H9 (cell line): ENCODE data around the gene BCL2L2. TPM values are rescaled to one million over a fixed set of nuclear protein-coding genes. Genes with fewer than 3 reads are reported as not detected.
"Not testable (repeated sequence)": the region's sequence is repeated elsewhere in the genome, so short reads cannot be mapped to it uniquely, and the experiment has no call there.

Source experiments
- DNase-seq: peaks from one replicate; pipeline ENCODE4 v3.0.0-alpha.2; 2017
- H2AFZ ChIP-seq: one replicate; pipeline ENCODE4 v1.6.1; 2013; ENCODE audit warnings: mild to moderate bottlenecking, low read length, control low read depth, moderate library complexity
- H2AK5ac ChIP-seq: 2 replicates; pipeline ENCODE4 v1.6.1; 2013; ENCODE audit warnings: low read length, control low read depth, mixed read lengths; ENCODE audit not compliant: insufficient read length
- H2BK120ac ChIP-seq: one replicate; pipeline ENCODE4 v1.6.1; 2013; ENCODE audit warnings: low read depth, mild to moderate bottlenecking, low read length, control low read depth, inconsistent platforms; ENCODE audit not compliant: poor library complexity, severe bottlenecking
- H2BK12ac ChIP-seq: 2 replicates; pipeline ENCODE4 v1.6.1; 2013; ENCODE audit warnings: low read length, control low read depth, mixed read lengths, low read depth; ENCODE audit not compliant: insufficient read length
- H2BK15ac ChIP-seq: 2 replicates; pipeline ENCODE4 v1.6.1; 2013; ENCODE audit warnings: low read depth, low read length, control low read depth
- H2BK20ac ChIP-seq: one replicate; pipeline ENCODE4 v1.6.1; 2013; ENCODE audit warnings: low read depth, mild to moderate bottlenecking, low read length, control low read depth, inconsistent platforms; ENCODE audit not compliant: poor library complexity, severe bottlenecking
- H2BK5ac ChIP-seq: 2 replicates; pipeline ENCODE4 v1.6.1; 2013; ENCODE audit warnings: low read length, control low read depth, mixed read lengths; ENCODE audit not compliant: insufficient read length
- H3K14ac ChIP-seq: 2 replicates; pipeline ENCODE4 v1.6.1; 2013; ENCODE audit warnings: low read length, control low read depth; ENCODE audit not compliant: insufficient read depth
- H3K18ac ChIP-seq: 2 replicates; pipeline ENCODE4 v1.6.1; 2013; ENCODE audit warnings: low read depth, mild to moderate bottlenecking, mixed read lengths, low read length, control low read depth; ENCODE audit not compliant: insufficient read length
- H3K23ac ChIP-seq: 2 replicates; pipeline ENCODE4 v1.6.1; 2013; ENCODE audit warnings: low read length, control low read depth, mixed read lengths, low read depth; ENCODE audit not compliant: insufficient read length
- H3K23me2 ChIP-seq: 2 replicates; pipeline ENCODE4 v1.6.1; 2013; ENCODE audit warnings: low read depth, mild to moderate bottlenecking, mixed read lengths, low read length, control low read depth; ENCODE audit not compliant: insufficient read length, poor library complexity, severe bottlenecking
- H3K27ac ChIP-seq: 2 replicates; pipeline ENCODE4 v1.5.1; 2013; ENCODE audit warnings: low read length, control low read depth, mixed read lengths, low read depth; ENCODE audit not compliant: insufficient read length
- H3K27me3 ChIP-seq: 2 replicates; pipeline ENCODE4 v1.6.1; 2013; ENCODE audit warnings: low read length, control low read depth, inconsistent platforms; ENCODE audit not compliant: insufficient read depth
- H3K4ac ChIP-seq: 2 replicates; pipeline ENCODE4 v1.6.1; 2013; ENCODE audit warnings: low read depth, mild to moderate bottlenecking, control low read depth, inconsistent platforms, low read length, moderate library complexity
- H3K4me1 ChIP-seq: 2 replicates; pipeline ENCODE4 v1.6.1; 2013; ENCODE audit warnings: low read length, control low read depth, inconsistent platforms; ENCODE audit not compliant: insufficient read depth
- H3K4me2 ChIP-seq: 2 replicates; pipeline ENCODE4 v1.6.1; 2013; ENCODE audit warnings: low read length, control low read depth, mixed read lengths; ENCODE audit not compliant: insufficient read length, insufficient read depth
- H3K56ac ChIP-seq: 2 replicates; pipeline ENCODE4 v1.6.1; 2013; ENCODE audit warnings: low read depth, mild to moderate bottlenecking, mixed read lengths, low read length, control low read depth; ENCODE audit not compliant: insufficient read length
- H3K79me1 ChIP-seq: 2 replicates; pipeline ENCODE4 v1.6.1; 2013; ENCODE audit warnings: low read depth, mild to moderate bottlenecking, moderate library complexity, low read length, control low read depth, inconsistent platforms; ENCODE audit not compliant: insufficient read depth, poor library complexity, severe bottlenecking
- H3K79me2 ChIP-seq: 2 replicates; pipeline ENCODE4 v1.6.1; 2013; ENCODE audit warnings: low read length, control low read depth, inconsistent platforms; ENCODE audit not compliant: insufficient read depth
- H3K9ac ChIP-seq: 2 replicates; pipeline ENCODE4 v1.6.1; 2013; ENCODE audit warnings: low read length, control low read depth, mixed read lengths; ENCODE audit not compliant: insufficient read length; ENCODE audit errors: extremely low read depth
- H3K9me3 ChIP-seq: one replicate; pipeline ENCODE4 v1.6.1; 2013; ENCODE audit warnings: low read depth, low read length, inconsistent platforms; ENCODE audit not compliant: control insufficient read depth
- H3T11ph ChIP-seq: one replicate; pipeline ENCODE4 v1.6.1; 2013; ENCODE audit warnings: mild to moderate bottlenecking, low read length, control low read depth, inconsistent platforms
- H4K20me1 ChIP-seq: one replicate; pipeline ENCODE4 v1.6.1; 2013; ENCODE audit not compliant: control insufficient read depth, insufficient read length, insufficient read depth
- H4K5ac ChIP-seq: 2 replicates; pipeline ENCODE4 v1.6.1; 2013; ENCODE audit warnings: low read depth, mild to moderate bottlenecking, mixed read lengths, low read length, control low read depth; ENCODE audit not compliant: insufficient read length
- H4K8ac ChIP-seq: replicated peaks from 2 replicates; pipeline ENCODE4 v1.6.1; 2013; ENCODE audit warnings: low read length, control low read depth, mixed read lengths, low read depth; ENCODE audit not compliant: insufficient read length
- H4K91ac ChIP-seq: 2 replicates; pipeline ENCODE4 v1.6.1; 2013; ENCODE audit warnings: low read depth, mild to moderate bottlenecking, moderate library complexity, mixed read lengths, low read length, control low read depth; ENCODE audit not compliant: insufficient read length
- H3K27ac Mint-ChIP-seq, 3 experiments: 2 replicates in 2 of 3; 3 replicates in 1 of 3; pipeline ENCODE4 v1.8.0; 2020 to 2021; ENCODE audit warnings: mixed read lengths in 3 of 3, mild to moderate bottlenecking in 1 of 3, moderate library complexity in 1 of 3
- H3K27me3 Mint-ChIP-seq: 2 replicates; pipeline ENCODE4 v1.8.0; 2021; ENCODE audit warnings: low read depth, mild to moderate bottlenecking, moderate library complexity, mixed read lengths
- H3K36me3 Mint-ChIP-seq, 3 experiments: 2 replicates in 2 of 3; 3 replicates in 1 of 3; pipeline ENCODE4 v1.8.0; 2020 to 2021; ENCODE audit warnings: low read depth in 3 of 3, mixed read lengths in 3 of 3; ENCODE audit not compliant: insufficient read depth in 1 of 3
- H3K4me1 Mint-ChIP-seq, 2 experiments: 2 replicates each; pipeline ENCODE4 v1.8.0; 2020; ENCODE audit warnings: mixed read lengths in 2 of 2
- H3K4me3 Mint-ChIP-seq, 2 experiments: 2 replicates in 1 of 2; 3 replicates in 1 of 2; pipeline ENCODE4 v1.8.0; 2020 to 2021; ENCODE audit warnings: mild to moderate bottlenecking in 2 of 2, mixed read lengths in 2 of 2, moderate library complexity in 1 of 2
- H3K9me3 Mint-ChIP-seq, 2 experiments: 2 replicates in 1 of 2; 3 replicates in 1 of 2; pipeline ENCODE4 v1.8.0; 2020; ENCODE audit warnings: mild to moderate bottlenecking in 2 of 2, mixed read lengths in 2 of 2, moderate library complexity in 1 of 2
- WGBS: extraction: QIAGEN DNeasy Blood & Tissue Kit; methylation state at CpG from one replicate; pipeline ENCODE4 v1.1.7; 2013; ENCODE audit warnings: missing lambda C conversion rate, low lambda C conversion rate, mixed read lengths; ENCODE audit not compliant: insufficient read length; ENCODE audit errors: extremely low coverage; 5-methylcytosine and 5-hydroxymethylcytosine counted together
- total RNA-seq: library from RNA; stranded (reverse); gene quantifications from 2 replicates; pipeline ENCODE4 v1.2.1, GENCODE V29; 2021
- TF ChIP-seq, protein P1 (sequence below): fragments of 200-600 bp; sonication (generic); conservative IDR thresholded peaks from 3 replicates; pipeline ENCODE4 v1.8.0; 2021; ENCODE audit warnings: antibody characterized with exemption, mild to moderate bottlenecking

BCL2L2 gene
- total RNA-seq, 1 experiment from 2014 or later, result 8.4 TPM

DNA sequence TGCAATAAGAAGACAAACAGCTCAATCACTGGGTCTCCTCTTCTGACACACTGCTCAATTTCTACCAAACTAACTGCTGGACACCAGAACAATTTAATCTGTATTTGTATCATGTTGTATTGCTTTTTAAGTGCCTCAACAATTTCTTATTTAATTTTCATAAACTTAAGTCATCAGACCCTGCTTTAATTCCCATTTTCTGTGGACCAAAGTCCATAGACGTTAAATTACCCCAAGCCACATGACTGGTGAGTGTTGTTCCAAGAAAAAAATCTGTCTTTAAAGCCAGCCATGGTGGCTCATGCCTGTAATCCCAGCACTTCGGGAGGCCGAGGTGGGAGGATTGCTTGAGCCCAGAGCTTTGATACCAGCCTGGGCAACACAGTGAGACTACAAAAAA, 29.4 kb upstream of the BCL2L2 start:
- Histone ChIP-seq H2BK20ac (no peak overlapping the region), H3K4me2 (no peak overlapping the region), H3K27ac (no peak overlapping the region), H4K5ac (no peak overlapping the region), H3K23ac (no peak overlapping the region), H2BK5ac (no peak overlapping the region), H3K9ac (no peak overlapping the region), H2AFZ (no peak overlapping the region), H3K56ac (no peak overlapping the region), H3K79me1 (no peaks in the 10 kb centered on the region), H4K8ac (no peak overlapping the region), H3K23me2 (no peaks in the 10 kb centered on the region), H2BK120ac (no peak overlapping the region), H4K20me1 (no peaks in the 10 kb centered on the region), H3K4ac (no peak overlapping the region), H2BK12ac (no peak overlapping the region), H3K9me3 (no peaks in the 10 kb centered on the region), H4K91ac (no peak overlapping the region), H2AK5ac (no peak overlapping the region), H3K4me1 (peaks cover 8% of the 10 kb centered on the region; the same call in 1 of the 2 replicates), H3K79me2 (no peaks in the 10 kb centered on the region), H3T11ph (no peak overlapping the region), H3K14ac (no peak overlapping the region), H3K18ac (no peak overlapping the region), H2BK15ac (no peak overlapping the region), H3K27me3 (peaks cover 2% of the 10 kb centered on the region; the same call in 1 of the 2 replicates)
- TF ChIP-seq, protein P1, sequence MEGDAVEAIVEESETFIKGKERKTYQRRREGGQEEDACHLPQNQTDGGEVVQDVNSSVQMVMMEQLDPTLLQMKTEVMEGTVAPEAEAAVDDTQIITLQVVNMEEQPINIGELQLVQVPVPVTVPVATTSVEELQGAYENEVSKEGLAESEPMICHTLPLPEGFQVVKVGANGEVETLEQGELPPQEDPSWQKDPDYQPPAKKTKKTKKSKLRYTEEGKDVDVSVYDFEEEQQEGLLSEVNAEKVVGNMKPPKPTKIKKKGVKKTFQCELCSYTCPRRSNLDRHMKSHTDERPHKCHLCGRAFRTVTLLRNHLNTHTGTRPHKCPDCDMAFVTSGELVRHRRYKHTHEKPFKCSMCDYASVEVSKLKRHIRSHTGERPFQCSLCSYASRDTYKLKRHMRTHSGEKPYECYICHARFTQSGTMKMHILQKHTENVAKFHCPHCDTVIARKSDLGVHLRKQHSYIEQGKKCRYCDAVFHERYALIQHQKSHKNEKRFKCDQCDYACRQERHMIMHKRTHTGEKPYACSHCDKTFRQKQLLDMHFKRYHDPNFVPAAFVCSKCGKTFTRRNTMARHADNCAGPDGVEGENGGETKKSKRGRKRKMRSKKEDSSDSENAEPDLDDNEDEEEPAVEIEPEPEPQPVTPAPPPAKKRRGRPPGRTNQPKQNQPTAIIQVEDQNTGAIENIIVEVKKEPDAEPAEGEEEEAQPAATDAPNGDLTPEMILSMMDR, result no peak
- H3K9me3 Mint-ChIP-seq, result no peaks in the 10 kb centered on the region
- H3K4me3 Mint-ChIP-seq, result no peak overlapping the region
- H3K27ac Mint-ChIP-seq, result no peak overlapping the region
- WGBS, result no CpG with 5 or more reads among the region's 3 CpGs
- H3K4me1 Mint-ChIP-seq, result peaks cover 16 to 18% of the 10 kb centered on the region in 2 experiments
- peaks cover 93% of the 10 kb centered on the region for H3K27me3 Mint-ChIP-seq
- DNase-seq, result no peak
- peaks cover 0 to 3% (median 0%) of the 10 kb centered on the region in 3 experiments; a peak in 4 of 7 replicates for H3K36me3 Mint-ChIP-seq

DNA sequence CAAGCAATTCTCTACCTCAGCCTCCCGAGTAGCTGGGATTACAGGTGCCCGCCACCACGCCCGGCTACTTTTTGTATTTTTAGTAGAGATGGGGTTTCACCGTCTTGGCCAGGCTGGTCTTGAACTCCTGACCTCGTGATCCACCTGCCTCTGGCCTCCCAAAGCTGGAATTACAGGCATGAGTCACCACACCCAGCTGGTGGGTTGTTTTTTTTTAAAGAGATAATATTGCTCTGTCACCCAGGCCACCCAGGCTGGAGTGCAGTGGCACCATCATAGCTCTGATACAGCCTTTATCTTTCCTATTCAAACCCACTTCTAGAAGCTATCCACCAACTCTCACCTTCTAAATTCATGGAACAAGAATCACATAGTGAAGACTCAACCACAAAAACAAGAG, 28.7 kb upstream of the BCL2L2 start:
- H3K79me2 ChIP-seq, H3K4me1 ChIP-seq, H3K27ac ChIP-seq, H3K36me3 Mint-ChIP-seq, H4K5ac ChIP-seq, H2BK15ac ChIP-seq, H4K20me1 ChIP-seq, H2BK20ac ChIP-seq, H3K4me2 ChIP-seq, H3K23ac ChIP-seq, H2AFZ ChIP-seq, H3K27me3 ChIP-seq, H3T11ph ChIP-seq, H3K14ac ChIP-seq, H4K8ac ChIP-seq, H3K9ac ChIP-seq, H3K27ac Mint-ChIP-seq, H3K23me2 ChIP-seq, H3K18ac ChIP-seq, H2BK12ac ChIP-seq, H3K9me3 Mint-ChIP-seq, H3K9me3 ChIP-seq, H3K4me3 Mint-ChIP-seq, H3K79me1 ChIP-seq, H2BK5ac ChIP-seq, H3K56ac ChIP-seq, H3K4ac ChIP-seq, DNase-seq, H2BK120ac ChIP-seq, H2AK5ac ChIP-seq, H4K91ac ChIP-seq: not testable (repeated sequence)
- peaks cover 92% of the 10 kb centered on the region for H3K27me3 Mint-ChIP-seq
- no CpG with 5 or more reads among the region's 6 CpGs for WGBS
- H3K4me1 Mint-ChIP-seq, result peaks cover 16 to 18% of the 10 kb centered on the region in 2 experiments
